Measurements from ENCODE around the gene NR3C2. TPM values are rescaled to one million over a fixed set of nuclear protein-coding genes. Genes with fewer than 3 reads are reported as not detected.

Gene NR3C2
- total and polyA plus RNA-seq, 2 of the 4 experiments (the other 2 are of a cell fraction), result 1.1 to 2.3 TPM

- no CpG with 5 or more reads among the region's 4 CpGs for WGBS, 2 experiments (ENCODE audit: extremely low coverage in 2 of 2, insufficient read length in 1 of 2)
- Histone ChIP-seq H2AK5ac (ENCODE audit: low read depth, low read length) (no peak overlapping the region), H4K20me1 (ENCODE audit: insufficient read depth, low read length) (no peaks in the 10 kb centered on the region), H4K91ac (ENCODE audit: insufficient read depth, low read depth, low read length) (no peak overlapping the region), H3K36me3 (ENCODE audit: control insufficient read depth, insufficient read depth, low read length) (no peaks in the 10 kb centered on the region), H3K56ac (ENCODE audit: extremely low read depth, insufficient read depth, low read length) (no peak overlapping the region), H3K23ac (ENCODE audit: low read depth, low read length) (no peak overlapping the region), H4K8ac (ENCODE audit: low read depth in 2 of 2, low read length in 2 of 2) (no peak overlapping the region), H2BK5ac (ENCODE audit: low read depth, low read length, poor library complexity, severe bottlenecking) (no peak overlapping the region), H3K9ac (ENCODE audit: low read depth, low read length) (no peak overlapping the region), H4K5ac (ENCODE audit: low read depth, low read length) (no peak overlapping the region), H2AK9ac (replicated peaks; ENCODE audit: low read depth, low read length, poor library complexity) (no peak overlapping the region), H3K14ac (replicated peaks; ENCODE audit: low read depth, low read length) (no peak overlapping the region), H3K18ac (ENCODE audit: low read depth, low read length) (no peak overlapping the region), H2AFZ (replicated peaks; ENCODE audit: low read length, poor library complexity) (no peak overlapping the region), H3K27me3 (ENCODE audit: control insufficient read depth, insufficient read depth, low read length) (no peaks in the 10 kb centered on the region), H3K9me3 (ENCODE audit: control insufficient read depth, insufficient read depth, low read length) (no peaks in the 10 kb centered on the region), H3K79me1 (ENCODE audit: low read depth in 1 of 2, low read length in 2 of 2) (no peaks in the 10 kb centered on the region), H3K4me3 (ENCODE audit: insufficient read depth, low read depth, low read length) (no peak overlapping the region), H3K4me2 (ENCODE audit: low read depth, low read length) (no peak overlapping the region), H2BK15ac (ENCODE audit: low read depth, low read length) (no peak overlapping the region), H3K4ac (ENCODE audit: low read depth, low read length) (no peak overlapping the region), H2BK120ac (ENCODE audit: low read depth, low read length) (no peak overlapping the region), H3K27ac (ENCODE audit: insufficient read depth, low read length) (no peak overlapping the region), H2BK20ac (ENCODE audit: low read depth, low read length) (no peak overlapping the region), H3K4me1 (ENCODE audit: control insufficient read depth, insufficient read depth, low read length) (no peaks in the 10 kb centered on the region), H3K9me1 (ENCODE audit: insufficient read depth, low read length) (no peaks in the 10 kb centered on the region)
- ChIA-PET POLR2A (ENCODE audit: unreplicated experiment) (no interaction called here), CTCF (no interaction called here)
- intact Hi-C loops (cut with micrococcal nuclease), result no loop called here
- no peak for DNase-seq
- dilution Hi-C loops (cut with HindIII; ENCODE audit: low sequenced_read_pairs, unreplicated experiment), result no loop called here
- TF ChIP-seq MXI1 (IDR thresholded peaks at IDR 0.05; ENCODE audit: borderline replicate concordance, low read depth, low read length), result no peak
- TF ChIP-seq SMC3 (IDR thresholded peaks at IDR 0.05; ENCODE audit: low read depth, low read length), result no peak
- TF ChIP-seq FOS (IDR thresholded peaks at IDR 0.05; ENCODE audit: low read depth, low read length), result no peak
- TF ChIP-seq USF2 (IDR thresholded peaks at IDR 0.05; ENCODE audit: low read depth, low read length), result no peak
- no peak for TF ChIP-seq ELK1 (IDR thresholded peaks at IDR 0.05; ENCODE audit: borderline replicate concordance, low read depth, low read length)
- no peak for TF ChIP-seq BHLHE40 (IDR thresholded peaks at IDR 0.05; ENCODE audit: low read depth, low read length)
- no peak for TF ChIP-seq MAFK (IDR thresholded peaks at IDR 0.05; ENCODE audit: low read depth, low read length)
- no peak for TF ChIP-seq CEBPB (IDR thresholded peaks at IDR 0.05; ENCODE audit: low read depth, low read length)
- no peak for TF ChIP-seq NFE2L2 (IDR thresholded peaks at IDR 0.05; ENCODE audit: low read depth, low read length)
- TF ChIP-seq MAZ (IDR thresholded peaks at IDR 0.05; ENCODE audit: borderline replicate concordance, low read depth, low read length), result no peak
- no peak for TF ChIP-seq CTCF (conservative IDR thresholded peaks at IDR 0.05; ENCODE audit: low read depth, low read length)
- no peak for TF ChIP-seq RFX5 (IDR thresholded peaks at IDR 0.05; ENCODE audit: low read depth, low read length)
- no peak for TF ChIP-seq RAD21 (IDR thresholded peaks at IDR 0.05; ENCODE audit: low read length)
- no peak for TF ChIP-seq RCOR1 (IDR thresholded peaks at IDR 0.05; ENCODE audit: insufficient replicate concordance, low read length)
- TF ChIP-seq CHD1 (IDR thresholded peaks at IDR 0.05; ENCODE audit: low read depth, low read length), result no peak
- no peak for TF ChIP-seq POLR2A (IDR thresholded peaks at IDR 0.05; ENCODE audit: low read depth, low read length)
- no peak for ATAC-seq (ENCODE audit: low read depth)
- in situ Hi-C loops (cut with MboI; ENCODE audit: low sequenced_read_pairs), result no loop called here
- no TSS peak for BruUV-seq (replicated peaks)
Observed at GRCh38 chr4:148275266-148275665, 166.9 kb downstream of the NR3C2 start.

Data from IMR-90 (cell line).